Stimulated activated CD4-positive, alpha-beta T cell treated with anti-CD3 and anti-CD28 coated beads, Interleukin-2, amount 100 ng/mL, for 4 hours (primary cell): ENCODE data around the gene FAM89B.

ENCODE experiments used
- DNase-seq: peaks from one replicate; pipeline ENCODE4 v3.0.0-alpha.2; 2020; ENCODE audit warnings: low read depth

Gene FAM89B

GRCh38 chr11:65538915-65539743 lies 33.2 kb upstream of the FAM89B start:
- DNase-seq = no peak

- no peak for DNase-seq
Observed at GRCh38 chr11:65539744-65540289, 32.5 kb upstream of the FAM89B start.

- peak; percentile 79 for DNase-seq
Observed at GRCh38 chr11:65540290-65541092, 31.8 kb upstream of the FAM89B start.

- DNase-seq = no peak
Observed at GRCh38 chr11:65541093-65541982, 31.0 kb upstream of the FAM89B start.

GRCh38 chr11:65542738-65543390 lies 29.5 kb upstream of the FAM89B start:
- no peak for DNase-seq

- DNase-seq = no peak
Observed at GRCh38 chr11:65545853-65546216, 26.5 kb upstream of the FAM89B start.

- DNase-seq = peak; percentile 97
Observed at GRCh38 chr11:65546217-65546958, 25.9 kb upstream of the FAM89B start.

GRCh38 chr11:65547446-65548125 lies 24.8 kb upstream of the FAM89B start:
- DNase-seq = no peak

- no peak for DNase-seq
Observed at GRCh38 chr11:65548395-65548794, 23.9 kb upstream of the FAM89B start.

- DNase-seq = no peak
Observed at GRCh38 chr11:65549096-65549495, 23.2 kb upstream of the FAM89B start.

- DNase-seq = no peak
Observed at GRCh38 chr11:65551572-65552387, 20.6 kb upstream of the FAM89B start.

GRCh38 chr11:65552388-65552951 lies 19.9 kb upstream of the FAM89B start:
- no peak for DNase-seq

GRCh38 chr11:65553301-65554001 lies 18.9 kb upstream of the FAM89B start:
- peak; percentile 54 for DNase-seq

GRCh38 chr11:65554057-65554818 lies 18.1 kb upstream of the FAM89B start:
- no peak for DNase-seq

GRCh38 chr11:65554842-65555430 lies 17.4 kb upstream of the FAM89B start:
- DNase-seq = no peak

GRCh38 chr11:65555693-65556231 lies 16.6 kb upstream of the FAM89B start:
- DNase-seq = no peak
